RWPE1 (cell line): ENCODE measurements around the gene SLC24A5.

ENCODE experiments used
- CTCF ChIA-PET: fragments of 350-600 bp; sonication (Branson Sonifier 250); formaldehyde crosslinking; extraction: SDS; loops from one replicate; lab custom pipeline; 2021; lab: Yijun Ruan, JAX
- POLR2A ChIA-PET: fragments of 400-600 bp; formaldehyde crosslinking; extraction: SDS; loops from one replicate; lab custom pipeline; 2020; ENCODE audit warnings: antibody characterized with exemption; ENCODE audit not compliant: low non-redundant PET; lab: Yijun Ruan, JAX
- DNase-seq: peaks from one replicate; pipeline ENCODE4 v3.0.0; 2012; ENCODE audit warnings: low spot score
- H3K27ac ChIP-seq: fragments of 450-650 bp; 2 replicates; pipeline ENCODE4 v1.5.1; 2017
- CTCF ChIP-seq: fragments of 450-650 bp; conservative IDR thresholded peaks from 2 replicates; pipeline ENCODE4 v1.5.1; 2017; ENCODE audit warnings: low read depth, mild to moderate bottlenecking

SLC24A5 gene

GRCh38 chr15:48119277-48119676 lies 1.5 kb upstream of the SLC24A5 start:
- no peak for TF ChIP-seq CTCF
- no peak overlapping the region for H3K27ac ChIP-seq
- ChIA-PET CTCF (no interaction called here), POLR2A (no interaction called here)
- no peak for DNase-seq

- no peak for DNase-seq
- no peak overlapping the region for H3K27ac ChIP-seq
- ChIA-PET CTCF (no interaction called here), POLR2A (no interaction called here)
- TF ChIP-seq CTCF, result no peak
These were observed 1.1 kb downstream of the SLC24A5 start for GRCh38 chr15:48121849-48122248.

DNA sequence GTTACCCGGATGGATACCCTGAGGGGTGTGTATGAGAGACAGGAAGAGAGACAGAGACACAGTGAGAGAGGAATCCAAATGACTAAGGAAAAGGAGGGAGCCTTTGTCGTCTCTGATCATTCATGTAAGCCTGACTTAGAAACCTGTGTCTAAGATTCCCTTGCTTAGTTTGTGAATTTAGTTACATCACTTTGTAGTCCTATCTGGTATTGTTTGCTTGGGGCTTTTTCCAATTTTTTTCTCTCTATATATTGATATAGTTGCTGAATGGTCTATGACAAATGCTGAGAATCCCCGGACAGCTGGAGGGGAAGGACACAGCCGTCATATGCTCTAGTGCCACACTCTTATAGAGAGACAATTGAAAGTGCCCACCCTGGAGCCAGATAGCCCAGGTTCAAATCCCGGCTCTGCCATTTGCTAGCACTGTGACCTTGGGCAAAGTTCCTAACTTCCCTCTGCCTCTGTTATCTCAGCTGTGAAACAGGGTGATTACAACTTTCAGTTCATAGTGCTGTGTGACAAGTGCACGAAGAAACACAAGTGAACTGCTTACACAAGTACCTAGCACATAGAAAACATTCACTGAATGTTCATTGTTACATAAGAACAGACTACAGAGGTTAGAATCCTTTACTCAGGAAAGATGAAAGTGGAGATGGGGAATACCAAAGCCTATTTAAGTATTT lies 6.0 kb downstream of the SLC24A5 start:
- DNase-seq, result no peak
- POLR2A ChIA-PET, result no interaction called here
- CTCF ChIA-PET, result no interaction called here
- no peak for TF ChIP-seq CTCF
- H3K27ac ChIP-seq, result no peak overlapping the region

GRCh38 chr15:48131324-48131723 lies 10.5 kb downstream of the SLC24A5 start:
- CTCF ChIA-PET, result no interaction called here

GRCh38 chr15:48132874-48133273 lies 12.1 kb downstream of the SLC24A5 start:
- CTCF ChIA-PET, result no interaction called here
- POLR2A ChIA-PET, result no interaction called here
- DNase-seq, result no peak
- no peak overlapping the region for H3K27ac ChIP-seq
- no peak for TF ChIP-seq CTCF

More at GRCh38 chr15:48131324-48131723, 10.5 kb downstream of the SLC24A5 start:
- POLR2A ChIA-PET, result no interaction called here
- DNase-seq, result no peak
- no peak for TF ChIP-seq CTCF
- H3K27ac ChIP-seq, result no peak overlapping the region

DNA sequence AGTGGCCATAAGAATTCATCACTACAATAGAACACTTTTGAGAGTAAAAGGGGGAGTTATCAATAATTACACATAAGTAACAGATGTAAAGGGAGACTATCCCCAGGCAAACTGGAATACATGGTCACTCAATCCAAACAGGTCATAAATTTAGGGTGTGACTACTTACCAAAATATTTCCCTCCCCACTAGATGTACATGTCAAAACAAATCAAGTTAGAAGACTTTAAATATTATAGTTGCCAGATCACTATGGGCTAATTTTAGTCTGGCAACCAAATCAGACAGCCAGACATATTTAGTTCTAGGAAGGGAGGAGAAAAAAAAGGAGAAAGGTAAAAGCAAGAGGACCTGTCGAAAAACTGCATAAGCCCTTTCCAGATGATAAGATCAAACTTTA lies 23.1 kb downstream of the SLC24A5 start:
- no peak for TF ChIP-seq CTCF
- peak; percentile 68 for DNase-seq
- POLR2A ChIA-PET, result no interaction called here
- CTCF ChIA-PET, result no interaction called here
- H3K27ac ChIP-seq, result no peak overlapping the region
